Effector CD8-positive, alpha-beta T cell (primary cell): Measurements from ENCODE around the gene XIRP2.
"Not testable (repeated sequence)": the region's sequence is repeated elsewhere in the genome, so short reads cannot be mapped to it uniquely, and the experiment has no call there.

Experiments used
- DNase-seq: peaks from one replicate; lab custom pipeline; 2025; lab: John Stamatoyannopoulos, UW

The XIRP2 gene

DNA sequence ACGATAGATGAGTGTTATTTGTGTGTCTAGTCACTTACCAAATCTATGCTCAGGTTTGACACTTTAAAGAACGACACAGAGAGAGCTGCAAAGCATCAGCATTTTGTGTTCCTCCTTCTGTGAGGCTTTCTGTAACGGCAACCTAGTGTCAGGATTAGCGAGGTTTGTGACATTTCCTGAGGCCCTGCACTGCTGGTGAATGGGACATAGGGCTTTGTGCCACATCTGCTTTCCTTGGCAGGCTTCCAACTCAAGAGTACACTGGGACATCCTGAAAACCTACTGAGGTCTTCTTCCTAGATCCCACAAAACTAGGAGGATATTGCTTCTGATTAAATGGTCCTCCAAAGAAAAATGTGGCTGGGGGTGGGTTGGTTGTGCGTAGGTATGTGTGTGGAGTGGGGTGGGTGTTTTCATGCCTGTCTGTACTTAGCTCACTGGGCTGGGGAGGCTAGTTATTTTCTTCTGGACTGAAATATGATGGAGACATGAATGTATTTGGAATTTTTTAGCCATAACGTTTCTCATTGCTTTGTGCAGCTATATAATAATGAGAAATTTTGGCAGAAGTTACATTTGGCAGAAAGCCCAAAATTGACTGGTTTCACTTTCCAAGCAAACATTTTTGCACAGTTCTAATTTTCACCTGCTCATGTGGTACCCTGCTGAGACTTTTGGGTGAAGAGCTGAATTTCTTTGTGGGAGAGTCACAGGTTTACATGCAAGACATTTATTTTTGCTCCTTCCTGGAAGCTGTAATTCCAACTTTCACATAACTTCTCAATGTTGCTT is 308.4 kb downstream of the XIRP2 start:
- no peak for DNase-seq

DNA sequence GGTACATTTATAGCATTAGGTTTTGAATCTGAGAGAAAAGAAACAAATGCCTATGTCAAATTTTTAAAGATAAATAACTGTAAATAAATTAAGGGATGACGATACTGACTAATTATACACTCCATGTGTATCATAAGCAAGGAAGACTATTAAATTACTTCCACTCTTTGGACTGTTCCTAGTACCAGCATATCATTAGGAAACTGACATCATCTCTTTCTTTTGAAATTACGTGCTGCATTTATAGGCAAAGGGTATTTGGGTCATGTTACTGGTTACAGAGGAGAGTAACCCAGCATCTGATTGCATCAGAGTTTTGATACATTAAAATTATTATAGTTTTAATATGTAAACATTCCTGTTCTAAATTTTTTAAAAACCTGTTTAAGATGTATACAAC is 309.7 kb downstream of the XIRP2 start:
- DNase-seq: no peak

DNA sequence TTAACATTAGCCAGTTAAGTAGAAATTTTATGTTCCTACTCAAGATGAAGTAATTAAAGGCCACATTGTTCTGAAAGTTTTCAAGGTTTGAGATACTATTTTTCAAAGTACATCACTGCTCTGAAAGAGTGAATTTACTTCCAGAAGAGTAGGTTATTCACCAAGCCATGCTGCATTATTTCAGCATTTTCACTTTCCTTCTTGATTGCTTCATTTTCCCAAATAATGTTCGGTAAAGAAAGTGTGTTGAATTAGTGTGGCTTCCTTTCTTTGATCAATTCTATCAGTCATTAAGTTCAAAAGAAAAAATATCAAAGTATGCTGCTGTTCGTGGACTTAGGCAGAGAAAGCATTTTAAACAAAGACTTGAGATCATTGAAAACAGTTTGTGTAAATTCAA is 310.3 kb downstream of the XIRP2 start:
- DNase-seq: no peak

DNA sequence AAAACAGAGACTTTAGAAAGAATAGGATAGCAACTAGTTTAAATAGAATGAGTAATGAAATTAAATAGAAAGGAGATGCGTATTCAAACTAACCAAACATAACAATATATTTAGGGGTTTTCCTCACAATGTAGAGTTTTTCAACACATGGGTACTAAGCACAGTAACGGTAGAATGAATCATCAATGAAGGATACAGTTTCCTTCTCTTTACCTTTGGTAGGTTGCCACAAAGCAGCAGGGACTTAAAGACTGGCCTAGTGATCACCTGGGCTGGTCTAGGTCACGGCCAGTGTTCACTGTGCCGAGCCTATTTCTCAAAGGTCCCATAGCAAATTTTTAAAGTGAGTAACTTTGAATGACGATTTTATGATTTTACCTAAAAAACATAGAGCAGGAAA is 311.7 kb downstream of the XIRP2 start:
- DNase-seq: no peak

DNA sequence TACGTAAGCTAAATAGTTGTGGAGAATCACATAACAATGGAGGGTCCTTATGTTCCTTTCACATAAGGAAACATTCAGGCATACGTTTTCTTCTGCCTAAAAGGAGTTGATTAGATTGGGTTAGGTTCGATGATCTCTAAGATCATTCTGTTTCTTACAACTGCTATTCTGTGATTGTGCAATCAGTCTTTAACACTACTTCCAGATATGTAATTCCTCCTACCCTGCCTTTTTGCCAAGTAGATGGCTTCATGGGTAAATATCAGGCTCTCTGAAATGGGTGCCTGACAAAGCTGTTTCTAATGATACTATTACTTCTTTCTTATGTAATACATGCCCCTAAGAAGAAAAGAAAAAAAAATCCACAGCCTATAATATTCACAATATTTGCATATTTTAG is 321.5 kb downstream of the XIRP2 start:
- no peak for DNase-seq

DNA sequence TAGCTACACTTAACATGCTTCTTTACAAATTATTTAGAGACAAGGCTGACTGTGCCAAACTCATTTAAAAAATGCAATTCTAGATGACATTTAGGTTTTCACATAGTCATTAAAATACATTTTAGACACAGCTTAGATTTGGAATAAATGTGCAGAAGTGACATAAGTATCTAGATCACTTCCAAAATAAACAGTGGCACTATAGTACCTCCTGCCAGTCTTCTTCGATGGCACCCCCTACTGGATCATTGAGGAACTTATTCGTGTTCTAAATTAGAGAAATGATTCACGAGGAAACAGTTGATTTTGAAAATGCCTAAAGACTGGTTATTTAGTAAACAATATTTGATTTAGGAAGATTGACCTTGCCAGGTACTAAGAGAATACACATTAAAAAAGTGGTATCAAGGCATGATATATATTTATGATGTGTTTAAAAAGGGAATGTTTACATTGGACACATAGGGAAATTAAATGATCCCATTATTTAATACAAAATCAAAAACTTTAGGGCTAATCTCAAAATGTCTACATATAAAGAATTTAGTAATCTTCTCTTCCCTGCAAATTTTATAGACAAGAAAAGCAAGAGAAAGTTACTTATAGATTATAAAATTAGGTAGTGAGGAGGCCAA is 323.9 kb downstream of the XIRP2 start:
- DNase-seq: no peak

DNA sequence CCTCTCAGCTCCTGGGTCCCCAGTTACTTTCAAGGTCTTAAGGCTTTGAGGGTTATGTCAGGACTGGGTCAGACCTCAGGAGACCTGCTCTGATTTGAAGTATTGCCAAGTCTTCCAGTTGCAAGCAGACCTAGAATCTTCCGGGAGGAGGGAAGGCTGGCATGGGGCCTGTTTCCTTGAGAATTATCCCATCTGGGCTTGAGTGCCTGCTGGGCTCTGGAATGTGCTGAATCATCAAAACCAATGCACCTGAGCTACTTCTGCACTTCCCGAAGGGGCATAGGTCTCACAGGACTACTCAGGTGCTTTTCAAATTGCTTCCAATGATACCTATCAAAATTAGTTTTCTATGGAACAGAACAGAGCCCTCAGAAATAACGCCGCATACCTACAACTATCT is 327.3 kb downstream of the XIRP2 start:
- no peak for DNase-seq

DNA sequence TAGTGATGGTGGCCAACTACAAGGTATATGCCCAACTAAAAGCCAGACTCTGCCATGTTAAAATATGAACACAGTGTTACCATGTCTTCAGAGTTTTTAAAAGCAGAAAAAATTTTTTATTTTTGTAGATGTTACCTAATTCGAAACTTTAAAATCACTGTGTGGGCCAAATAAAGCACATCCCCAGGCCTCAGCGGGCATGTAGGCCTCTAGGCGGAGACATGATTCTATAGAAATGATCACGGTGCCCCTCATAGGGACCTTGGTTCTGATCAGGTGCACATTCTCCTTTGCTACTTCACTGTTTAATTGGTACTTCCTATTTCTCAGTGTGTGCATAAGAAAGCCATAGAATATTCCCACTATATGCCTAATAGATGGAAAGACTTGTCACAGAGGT is 349.2 kb downstream of the XIRP2 start:
- DNase-seq: no peak

DNA sequence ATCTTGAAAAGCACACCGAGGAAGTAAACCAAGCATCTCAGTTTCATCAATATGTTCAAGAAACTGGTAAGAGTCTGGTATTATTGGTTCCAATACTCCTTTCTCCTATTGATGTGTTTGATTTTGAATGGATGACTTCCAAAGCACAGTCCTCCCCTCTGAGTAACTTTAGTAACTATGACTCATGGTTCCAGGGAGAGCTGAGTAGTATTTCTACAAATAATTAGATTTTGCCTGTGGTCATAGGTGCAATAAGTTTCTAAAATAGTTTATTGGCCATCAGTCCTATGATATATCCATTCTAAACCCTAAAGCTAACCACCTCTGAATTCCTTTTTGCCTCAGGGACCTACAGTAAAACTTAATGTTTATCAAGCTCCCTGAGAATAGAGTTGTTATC is 352.4 kb downstream of the XIRP2 start:
- DNase-seq: no peak

DNA sequence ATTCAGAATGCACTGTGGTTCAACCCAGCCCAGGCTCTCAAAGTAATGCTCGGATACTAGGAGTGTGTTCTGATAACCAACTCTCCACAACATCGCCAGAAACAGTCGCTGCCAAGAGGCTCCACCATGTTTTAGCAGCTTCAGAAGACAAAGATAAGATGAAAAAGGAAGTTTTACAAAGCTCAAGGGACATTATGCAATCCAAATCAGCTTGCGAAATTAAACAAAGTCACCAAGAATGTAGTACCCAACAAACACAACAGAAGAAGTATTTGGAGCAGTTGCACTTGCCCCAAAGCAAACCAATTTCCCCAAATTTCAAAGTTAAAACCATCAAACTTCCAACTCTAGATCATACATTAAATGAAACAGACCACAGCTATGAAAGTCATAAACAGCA is 360.9 kb downstream of the XIRP2 start:
- DNase-seq: no peak

DNA sequence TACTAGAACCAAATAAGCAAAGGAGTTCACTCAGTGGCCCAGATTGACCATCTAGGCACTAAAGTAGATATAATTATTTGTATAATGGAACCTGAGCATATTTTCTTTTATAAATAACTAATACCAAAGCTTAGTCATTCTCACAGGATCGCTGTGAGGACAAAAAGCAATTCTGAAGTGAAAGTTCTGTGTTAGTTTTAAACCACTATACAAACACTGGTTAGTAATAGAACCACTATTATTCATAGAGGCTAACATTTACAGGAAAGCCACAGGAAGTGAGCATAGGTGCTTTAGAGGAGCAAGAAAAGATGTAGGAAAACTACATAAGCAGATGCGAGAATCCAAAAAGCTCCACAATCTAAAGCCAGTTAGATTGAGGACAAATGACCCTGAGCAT is 364.7 kb downstream of the XIRP2 start:
- DNase-seq: no peak

DNA sequence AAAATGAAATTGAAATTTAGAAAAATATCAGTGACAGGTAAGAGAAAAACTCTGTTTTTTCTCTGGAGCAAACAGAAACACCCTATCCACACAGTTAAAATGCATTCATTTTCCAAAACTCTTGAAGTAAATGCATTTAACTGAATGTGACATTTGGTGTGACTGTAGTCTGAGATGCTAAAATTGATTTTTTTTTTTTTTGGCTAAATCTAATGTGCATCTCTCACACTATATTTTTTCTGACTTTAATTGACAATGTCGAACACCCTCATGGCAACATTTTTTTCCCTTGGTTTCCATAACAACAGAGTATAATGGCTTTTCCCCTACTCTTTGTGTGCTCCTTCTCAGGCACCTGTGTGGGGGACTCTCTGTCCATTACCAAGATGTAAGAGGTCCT is 366.4 kb downstream of the XIRP2 start:
- no peak for DNase-seq

DNA sequence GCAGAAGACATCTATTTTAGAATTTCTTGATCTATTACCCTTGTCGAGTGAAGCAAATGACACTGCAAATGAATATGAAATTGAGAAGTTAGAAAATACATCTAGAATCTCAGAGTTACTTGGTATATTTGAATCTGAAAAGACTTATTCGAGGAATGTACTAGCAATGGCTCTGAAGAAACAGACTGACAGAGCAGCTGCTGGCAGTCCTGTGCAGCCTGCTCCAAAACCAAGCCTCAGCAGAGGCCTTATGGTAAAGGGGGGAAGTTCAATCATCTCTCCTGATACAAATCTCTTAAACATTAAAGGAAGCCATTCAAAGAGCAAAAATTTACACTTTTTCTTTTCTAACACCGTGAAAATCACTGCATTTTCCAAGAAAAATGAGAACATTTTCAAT is 370.4 kb downstream of the XIRP2 start:
- DNase-seq: no peak

DNA sequence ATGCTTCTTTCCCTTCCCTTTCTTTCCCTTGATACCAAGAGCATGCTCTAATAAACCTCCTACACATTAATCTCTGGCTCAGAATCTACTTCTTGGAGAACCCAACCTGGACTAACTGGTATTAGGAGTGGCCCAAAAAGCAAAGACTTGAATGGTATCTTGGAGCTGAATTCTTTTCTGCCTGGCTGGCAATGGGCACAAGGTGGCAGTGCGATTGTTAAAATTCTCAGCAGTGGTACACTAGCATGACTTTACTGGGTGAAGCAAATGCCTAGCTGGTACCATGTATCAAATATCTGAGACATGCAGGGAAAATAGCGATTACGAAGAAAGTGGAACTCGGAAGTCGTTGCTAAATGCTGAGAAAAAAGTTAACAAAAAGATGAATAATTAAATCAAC is 376.1 kb downstream of the XIRP2 start:
- DNase-seq: no peak

DNA sequence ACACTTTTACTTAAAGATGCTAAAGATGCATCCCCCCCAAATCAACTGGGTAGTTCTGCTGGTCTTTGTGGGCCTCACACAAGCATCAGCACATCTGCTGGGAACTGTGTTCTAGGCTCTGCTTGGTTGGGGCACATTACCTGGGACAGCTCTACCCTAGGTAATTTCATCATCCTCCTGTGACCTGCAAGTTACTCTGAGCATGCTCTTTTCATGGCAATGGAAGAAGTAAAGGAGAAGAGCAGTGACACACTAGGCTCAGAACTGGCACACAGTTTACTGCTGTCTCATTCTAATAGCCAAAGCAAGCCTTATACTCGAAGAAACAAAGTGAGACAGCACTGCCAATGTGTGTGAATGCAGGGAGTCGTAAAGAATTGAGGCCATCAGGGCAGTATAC is 376.7 kb downstream of the XIRP2 start:
- DNase-seq: no peak

DNA sequence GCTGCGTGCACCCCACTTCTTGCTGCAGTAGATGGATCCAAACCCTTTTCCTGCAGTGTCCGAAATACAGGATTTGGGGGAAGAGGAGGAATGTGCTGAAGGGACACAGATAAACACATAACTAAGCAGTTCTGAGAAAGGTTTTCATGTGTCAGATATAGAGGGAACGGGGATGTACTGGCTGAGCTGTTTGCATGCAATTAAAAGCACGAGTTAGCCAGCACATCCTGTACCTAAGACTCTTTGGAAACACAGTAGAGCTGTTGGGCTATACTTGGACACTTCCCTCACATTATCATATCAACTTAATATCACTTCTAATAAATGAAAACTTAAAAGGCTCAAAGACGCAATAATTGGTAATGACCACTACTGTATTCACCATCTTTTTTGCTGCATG is 377.4 kb downstream of the XIRP2 start:
- DNase-seq: no peak

DNA sequence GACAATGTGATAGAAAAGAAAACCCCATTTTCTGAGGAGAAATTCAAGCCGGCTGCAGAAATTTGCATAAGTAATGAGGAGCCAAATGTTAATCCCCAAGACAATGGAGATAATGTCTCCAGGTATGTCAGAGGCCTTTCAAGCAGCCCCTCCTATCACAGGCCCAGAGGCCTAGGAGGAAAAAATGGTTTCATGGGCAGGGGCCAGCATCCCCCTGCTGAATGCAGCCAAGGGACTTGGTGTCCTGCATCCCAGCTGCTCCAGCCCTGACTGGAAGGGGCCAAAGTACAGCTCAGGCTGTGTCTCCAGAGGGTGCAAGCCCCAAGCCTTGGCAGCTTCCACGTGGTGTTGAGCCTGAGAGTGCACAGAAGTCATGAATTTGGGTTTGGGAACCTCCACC is 380.0 kb downstream of the XIRP2 start:
- DNase-seq: not testable (repeated sequence)

DNA sequence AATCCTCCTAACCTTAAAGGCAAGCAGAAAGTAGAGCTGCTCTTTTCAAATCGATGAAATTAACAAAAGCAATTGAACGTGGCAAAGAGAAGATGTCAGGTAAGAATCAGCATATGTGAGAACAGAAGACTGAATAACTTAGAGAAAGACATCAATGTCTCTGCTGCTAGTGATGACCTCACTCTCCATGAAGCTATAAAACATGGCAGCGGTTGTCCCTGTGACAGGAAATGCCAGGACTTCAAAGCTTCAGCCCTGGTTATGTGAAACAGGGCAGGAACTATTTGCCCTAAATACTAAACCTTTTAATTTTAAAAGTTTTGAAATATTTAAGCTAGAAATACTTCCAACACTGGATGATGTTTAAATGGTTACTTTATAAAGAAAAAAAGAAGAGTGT is 383.7 kb downstream of the XIRP2 start:
- DNase-seq: no peak

DNA sequence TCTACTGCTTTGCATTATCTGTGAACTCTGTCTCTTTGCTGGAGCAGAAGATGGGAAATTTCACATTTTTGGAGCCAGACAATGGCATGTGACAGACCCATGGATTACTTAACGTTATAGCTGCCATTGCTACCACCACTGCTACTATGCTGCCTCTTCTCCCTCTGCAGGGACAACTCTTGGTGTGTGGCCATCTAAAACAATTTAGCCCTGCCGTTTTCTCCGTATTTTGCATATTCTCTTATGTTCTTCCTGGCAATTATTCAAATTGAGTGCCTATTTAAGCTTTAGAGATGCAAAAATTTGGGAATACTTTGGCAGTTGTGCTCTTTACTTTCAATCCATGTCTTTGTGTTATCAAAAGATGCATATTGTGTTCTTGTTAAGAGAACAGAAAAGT is 386.8 kb downstream of the XIRP2 start:
- no peak for DNase-seq

DNA sequence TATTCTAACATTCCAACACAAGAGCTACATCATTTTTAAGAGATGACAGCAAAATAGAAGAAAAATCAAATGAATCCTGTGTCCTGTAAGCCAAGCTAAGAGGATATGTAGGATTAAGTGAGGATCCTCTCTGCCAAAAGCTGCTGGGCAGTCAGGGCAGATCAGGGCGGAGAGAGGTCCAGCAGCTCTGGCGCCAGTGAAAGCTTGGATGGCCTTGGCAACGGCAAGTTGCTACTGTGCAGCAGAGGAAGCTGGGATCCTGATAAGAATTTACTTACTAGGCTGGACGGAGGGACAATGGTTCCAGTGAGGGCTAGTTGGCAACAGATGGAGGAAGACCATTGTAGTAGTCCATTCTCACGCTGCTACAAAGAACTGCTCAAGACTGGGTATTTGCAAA is 391.5 kb downstream of the XIRP2 start:
- DNase-seq: no peak

DNA sequence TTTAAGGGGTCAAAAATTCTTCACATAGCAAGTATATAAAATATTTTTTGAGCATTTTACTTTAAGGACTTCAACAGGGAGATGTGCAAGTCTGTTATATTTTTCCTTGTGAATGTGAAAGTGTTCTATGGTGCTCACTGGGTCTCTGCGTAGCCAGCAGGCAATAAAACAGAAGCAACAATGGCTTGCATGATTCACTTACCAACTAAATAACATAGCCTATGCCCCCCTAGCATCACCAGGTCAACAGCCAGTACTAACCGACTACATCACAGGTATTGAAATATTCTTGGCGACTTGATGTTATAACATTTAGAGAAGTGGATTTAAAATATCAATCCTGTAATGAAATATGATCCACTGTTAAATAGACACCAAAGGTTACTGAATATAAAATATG is 398.9 kb downstream of the XIRP2 start:
- no peak for DNase-seq

DNA sequence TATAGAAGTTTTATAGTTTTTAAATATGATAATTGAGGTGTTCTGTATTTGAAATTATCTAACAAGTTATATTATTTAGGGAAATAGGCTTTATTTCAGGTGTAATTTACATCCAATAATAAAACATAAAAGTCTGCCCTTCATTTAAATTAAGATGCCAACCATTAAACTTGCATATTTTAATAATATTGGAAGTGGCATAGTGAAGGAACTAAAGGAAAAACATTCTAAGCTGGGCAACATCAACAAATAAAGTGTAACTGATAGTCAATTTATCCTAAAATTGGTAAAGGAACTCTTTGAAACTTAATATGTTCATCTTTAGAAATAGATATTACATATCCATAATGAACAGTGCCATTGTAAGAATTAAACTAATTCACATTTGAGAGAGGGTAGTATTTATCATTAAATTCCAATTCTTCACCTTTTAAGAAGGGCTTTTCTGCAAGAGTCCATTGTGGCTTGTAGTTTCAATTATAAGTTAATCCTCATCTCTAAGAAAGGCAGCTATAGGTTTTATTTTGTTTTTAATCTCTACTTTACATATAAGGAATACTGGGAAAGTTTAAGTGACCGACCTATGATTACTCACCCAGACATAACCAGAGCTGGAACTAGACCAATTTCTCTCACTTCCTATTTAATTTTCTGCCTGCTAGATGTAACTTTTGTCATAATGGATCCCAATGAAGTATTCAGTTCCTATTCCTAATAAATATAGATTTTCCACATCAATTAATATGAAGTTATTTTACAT is 401.6 kb downstream of the XIRP2 start:
- no peak for DNase-seq
